CD4-positive, alpha-beta T cell (primary cell): ENCODE results near the gene ACER3. TPM values are rescaled to one million over a fixed set of nuclear protein-coding genes. Genes with fewer than 3 reads are reported as not detected.
"Not testable (repeated sequence)": the region's sequence is repeated elsewhere in the genome, so short reads cannot be mapped to it uniquely, and the experiment has no call there.

ENCODE experiments used
- ATAC-seq: fragments of 200-7000 bp; cut with Tn5 transposase; one replicate; pipeline ENCODE4 v1.10.0; 2022; ENCODE audit warnings: mild to moderate bottlenecking; ENCODE audit not compliant: poor library complexity
- CTCF ChIA-PET: fragments of 350-600 bp; sonication (Branson Sonifier 250); formaldehyde crosslinking; loops from one replicate; lab custom pipeline; 2021; ENCODE audit warnings: antibody characterized with exemption, inconsistent platforms; lab: Charles Lee
- POLR2A ChIA-PET: fragments of 350-600 bp; sonication (Branson Sonifier 250); formaldehyde crosslinking; loops from one replicate; lab custom pipeline; 2021; ENCODE audit warnings: antibody characterized with exemption, inconsistent platforms; lab: Charles Lee
- DNase-seq, 14 experiments: peaks; one replicate each; pipeline ENCODE4 v3.0.0-alpha.2; 2013 to 2020; ENCODE audit warnings: mixed read lengths in 2 of 14
- H3K27ac ChIP-seq, 2 donors: one replicate each; pipeline versions ENCODE4 v1.5.1 to v1.7.0; 2013; ENCODE audit warnings: low read length in 2 of 2, low read depth in 1 of 2, mild to moderate bottlenecking in 1 of 2
- H3K27me3 ChIP-seq, 2 experiments: 1 replicate in 1 of 2; 2 replicates in 1 of 2; pipeline versions ENCODE4 v1.6.1 to v1.7.0; 2013; ENCODE audit warnings: low read length in 2 of 2, control low read depth in 1 of 2, mild to moderate bottlenecking in 1 of 2, moderate library complexity in 1 of 2; ENCODE audit not compliant: insufficient read depth in 2 of 2, control insufficient read depth in 1 of 2
- H3K36me3 ChIP-seq: one replicate; pipeline ENCODE4 v1.6.1; 2013; ENCODE audit warnings: low read length, control low read depth; ENCODE audit not compliant: insufficient read depth
- H3K4me1 ChIP-seq: one replicate; pipeline ENCODE4 v1.6.1; 2013; ENCODE audit warnings: low read length, control low read depth; ENCODE audit not compliant: insufficient read depth
- H3K4me3 ChIP-seq: one replicate; pipeline ENCODE4 v1.5.1; 2013; ENCODE audit warnings: mild to moderate bottlenecking, low read length, moderate library complexity
- H3K9me3 ChIP-seq, 2 experiments: 1 replicate in 1 of 2; 2 replicates in 1 of 2; pipeline versions ENCODE4 v1.6.1 to v1.7.0; 2013; ENCODE audit warnings: low read length in 2 of 2, mild to moderate bottlenecking in 2 of 2, control low read depth in 1 of 2, moderate library complexity in 1 of 2; ENCODE audit not compliant: control insufficient read depth in 1 of 2, insufficient read depth in 1 of 2
- H3K27ac Mint-ChIP-seq: one replicate; pipeline ENCODE4 v1.8.0; 2020; ENCODE audit warnings: mixed read lengths
- H3K27me3 Mint-ChIP-seq: one replicate; pipeline ENCODE4 v1.8.0; 2021; ENCODE audit warnings: mixed read lengths
- H3K36me3 Mint-ChIP-seq: one replicate; pipeline ENCODE4 v1.8.0; 2021; ENCODE audit warnings: low read depth, mixed read lengths
- H3K4me1 Mint-ChIP-seq: one replicate; pipeline ENCODE4 v1.8.0; 2021; ENCODE audit warnings: low read depth, mixed read lengths
- H3K4me3 Mint-ChIP-seq: one replicate; pipeline ENCODE4 v1.8.0; 2020; ENCODE audit warnings: mild to moderate bottlenecking, mixed read lengths
- H3K9me3 Mint-ChIP-seq: one replicate; pipeline ENCODE4 v1.8.0; 2020; ENCODE audit warnings: mixed read lengths
- intact Hi-C, 2 experiments: fragments of 100-400 bp; cut with DNase I in 1 of 2; cut with micrococcal nuclease in 1 of 2; formaldehyde crosslinking; loops; one replicate each; pipeline versions ENCODE4 v1.15.1 to v1.9.0; 2023 to 2025; cut with DNase I, micrococcal nuclease
- total RNA-seq, 174 experiments: library from RNA in 2 of 174; stranded (reverse) in 2 of 174; gene quantifications; one replicate each; pipeline ENCODE4 v1.2.3 and lab custom pipeline; 2021 to 2026
- TF ChIP-seq, protein P1 (sequence below): fragments of 200-600 bp; IDR thresholded peaks from one replicate; pipeline ENCODE4 v1.8.0; 2022; ENCODE audit warnings: antibody characterized with exemption, mild to moderate bottlenecking

ACER3 gene
- total RNA-seq, 2 experiments from 2014 or later, result 6.4 to 7.0 TPM

DNA sequence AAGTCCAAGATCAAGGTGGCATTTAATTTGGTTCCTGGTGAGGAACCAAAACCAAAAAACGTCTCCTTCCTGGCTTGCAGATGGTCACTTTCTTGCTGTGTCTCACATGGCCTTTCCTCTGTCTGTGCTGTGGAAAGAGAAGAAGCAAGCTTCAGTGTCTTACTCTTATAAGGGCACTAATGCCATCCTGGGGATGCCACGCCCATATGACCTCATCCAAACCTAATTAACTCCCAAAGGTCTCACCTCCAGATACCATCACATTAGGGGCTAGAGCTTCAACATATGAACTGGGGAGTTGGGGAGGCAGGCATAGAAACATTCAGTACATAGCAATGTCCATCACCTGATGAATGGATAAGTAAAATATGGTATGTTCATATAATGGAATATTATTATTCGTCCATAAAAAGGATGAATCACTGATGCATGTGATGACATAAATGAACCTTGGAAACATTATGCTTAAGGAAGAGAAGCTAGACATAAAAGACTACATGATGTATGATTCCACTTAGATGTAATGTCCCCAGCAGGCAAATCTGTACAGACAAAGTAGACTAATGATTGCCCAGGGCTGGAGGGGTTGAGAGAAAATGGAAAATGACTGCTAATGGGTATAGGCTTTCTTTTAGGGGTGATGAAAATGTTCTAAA lies 94.9 kb downstream of the ACER3 start:
- CTCF ChIA-PET, result no interaction called here
- Histone ChIP-seq H3K4me3 (no peak overlapping the region), H3K9me3 (no peaks in the 10 kb centered on the region), H3K36me3 (peaks cover 5% of the 10 kb centered on the region), H3K27me3 (no peaks in the 10 kb centered on the region), H3K27ac (no peak overlapping the region), H3K4me1 (no peaks in the 10 kb centered on the region)
- Mint-ChIP-seq H3K27ac (no peak overlapping the region), H3K9me3 (peaks cover 2% of the 10 kb centered on the region), H3K4me1 (no peaks in the 10 kb centered on the region), H3K36me3 (peaks cover 13% of the 10 kb centered on the region), H3K4me3 (no peak overlapping the region), H3K27me3 (no peaks in the 10 kb centered on the region)
- ATAC-seq (no peak), DNase-seq (no peak)
- TF ChIP-seq, protein P1, sequence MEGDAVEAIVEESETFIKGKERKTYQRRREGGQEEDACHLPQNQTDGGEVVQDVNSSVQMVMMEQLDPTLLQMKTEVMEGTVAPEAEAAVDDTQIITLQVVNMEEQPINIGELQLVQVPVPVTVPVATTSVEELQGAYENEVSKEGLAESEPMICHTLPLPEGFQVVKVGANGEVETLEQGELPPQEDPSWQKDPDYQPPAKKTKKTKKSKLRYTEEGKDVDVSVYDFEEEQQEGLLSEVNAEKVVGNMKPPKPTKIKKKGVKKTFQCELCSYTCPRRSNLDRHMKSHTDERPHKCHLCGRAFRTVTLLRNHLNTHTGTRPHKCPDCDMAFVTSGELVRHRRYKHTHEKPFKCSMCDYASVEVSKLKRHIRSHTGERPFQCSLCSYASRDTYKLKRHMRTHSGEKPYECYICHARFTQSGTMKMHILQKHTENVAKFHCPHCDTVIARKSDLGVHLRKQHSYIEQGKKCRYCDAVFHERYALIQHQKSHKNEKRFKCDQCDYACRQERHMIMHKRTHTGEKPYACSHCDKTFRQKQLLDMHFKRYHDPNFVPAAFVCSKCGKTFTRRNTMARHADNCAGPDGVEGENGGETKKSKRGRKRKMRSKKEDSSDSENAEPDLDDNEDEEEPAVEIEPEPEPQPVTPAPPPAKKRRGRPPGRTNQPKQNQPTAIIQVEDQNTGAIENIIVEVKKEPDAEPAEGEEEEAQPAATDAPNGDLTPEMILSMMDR, result no peak
- intact Hi-C loops, result no loop called here
- POLR2A ChIA-PET, result no interaction called here

- Histone ChIP-seq H3K9me3 (no peaks in the 10 kb centered on the region), H3K27me3 (no peaks in the 10 kb centered on the region), H3K4me3 (no peak overlapping the region), H3K27ac (no peak overlapping the region), H3K4me1 (peaks cover 6% of the 10 kb centered on the region), H3K36me3 (peaks cover 5% of the 10 kb centered on the region)
- ATAC-seq (no peak), DNase-seq (peak in 2 of 14 experiments; percentile 1 to 8)
- Mint-ChIP-seq H3K4me1 (peaks cover 8% of the 10 kb centered on the region), H3K27ac (no peak overlapping the region), H3K27me3 (no peaks in the 10 kb centered on the region), H3K36me3 (peaks cover 41% of the 10 kb centered on the region), H3K9me3 (no peaks in the 10 kb centered on the region), H3K4me3 (no peak overlapping the region)
- intact Hi-C loops, result no loop called here
- CTCF ChIA-PET, result no interaction called here
- TF ChIP-seq, protein P1, result no peak
- POLR2A ChIA-PET, result no interaction called here
Measured at GRCh38 chr11:76962583-76963416, 102.1 kb downstream of the ACER3 start.

DNA sequence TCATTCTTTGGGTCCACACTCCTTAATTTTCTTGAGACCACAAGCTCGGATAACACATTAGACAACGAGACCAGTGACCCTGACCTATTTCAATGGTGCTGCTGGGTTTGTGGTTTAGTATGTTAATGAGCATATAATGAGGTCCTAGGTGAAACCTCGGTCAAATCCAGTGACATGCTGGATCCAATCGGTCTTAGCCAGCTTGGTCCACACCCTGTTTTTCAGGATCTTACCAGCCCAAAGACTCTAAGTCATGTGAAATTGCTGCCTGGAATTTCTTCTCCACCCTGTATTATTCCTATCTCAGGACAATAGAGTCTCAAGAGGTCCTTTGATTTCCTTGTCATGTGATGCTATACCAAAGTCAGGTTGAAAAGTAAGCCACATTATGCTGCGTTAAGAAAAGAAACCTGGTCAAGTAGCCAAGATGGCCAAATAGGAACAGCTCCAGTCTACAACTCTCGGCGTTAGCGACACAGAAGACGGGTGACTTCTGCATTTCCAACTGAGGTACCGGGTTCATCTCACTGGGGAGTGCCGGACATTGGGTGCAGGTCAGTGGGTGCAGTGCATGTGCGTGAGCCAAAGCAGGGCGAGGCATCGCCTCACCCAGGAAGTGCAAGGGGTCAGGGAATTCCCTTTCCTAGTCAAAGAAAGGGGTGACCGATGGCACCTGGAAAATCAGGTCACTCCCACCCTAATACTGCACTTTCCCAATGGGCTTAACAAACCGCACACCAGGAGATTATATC lies 102.9 kb downstream of the ACER3 start:
- H3K4me1 ChIP-seq, H3K9me3 ChIP-seq, H3K4me3 ChIP-seq, H3K36me3 ChIP-seq, ATAC-seq, H3K27ac Mint-ChIP-seq, H3K4me1 Mint-ChIP-seq, H3K4me3 Mint-ChIP-seq, CTCF ChIA-PET, H3K9me3 Mint-ChIP-seq, POLR2A ChIA-PET, H3K27me3 Mint-ChIP-seq, DNase-seq, H3K27ac ChIP-seq, intact Hi-C loops, H3K27me3 ChIP-seq: not testable (repeated sequence)
- peaks cover 37% of the 10 kb centered on the region for H3K36me3 Mint-ChIP-seq
